GM12891 (cell line): Measurements from ENCODE around the gene UTP15.

Source experiments
- POLR2A ChIP-seq: IDR thresholded peaks from 2 replicates; pipeline ENCODE4 v1.6.1; 2011; ENCODE audit warnings: low read depth, low read length, control low read depth
- POLR2AphosphoS5 ChIP-seq: IDR thresholded peaks from 2 replicates; pipeline ENCODE4 v1.6.1; 2011; ENCODE audit warnings: low read depth, low read length, control low read depth
- TAF1 ChIP-seq: IDR thresholded peaks from 2 replicates; pipeline ENCODE4 v1.6.1; 2011; ENCODE audit warnings: low read depth, low read length, control low read depth

DNA sequence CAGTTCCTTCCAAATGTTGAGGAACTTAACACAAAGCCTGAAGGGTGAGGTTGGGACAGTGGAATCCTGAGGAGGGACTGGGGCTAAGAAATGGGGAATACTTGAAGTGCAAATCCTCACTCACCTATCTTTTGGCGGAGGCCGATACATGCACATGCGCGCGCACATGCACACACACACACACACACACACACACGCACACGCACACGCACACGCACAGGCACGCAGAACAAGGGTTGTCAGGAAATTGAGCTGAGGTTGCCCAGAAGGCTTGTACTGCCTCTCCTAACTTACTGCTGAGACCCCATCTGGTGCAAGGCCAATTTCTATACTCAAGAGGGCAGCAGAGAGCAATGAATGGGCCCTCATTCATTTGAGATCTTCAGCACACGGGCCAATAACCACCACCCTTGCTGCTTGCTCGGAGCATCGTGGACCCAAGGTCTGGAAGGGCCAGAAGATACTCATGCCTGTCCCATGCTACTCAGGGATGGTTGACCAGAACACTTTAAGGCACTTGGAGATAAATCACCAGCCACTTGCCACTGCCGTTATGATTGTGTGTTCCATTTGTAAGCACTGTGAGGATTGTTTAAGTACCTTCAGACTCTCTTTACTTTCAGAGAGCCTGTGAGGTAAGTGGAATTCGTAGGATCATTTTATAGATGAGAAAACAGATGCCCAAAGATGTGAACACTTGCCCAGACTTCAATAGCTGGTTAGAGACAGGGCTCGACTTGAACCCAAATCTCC lies 45.8 kb upstream of the UTP15 start:
- TF ChIP-seq POLR2AphosphoS5 = no peak
- no peak for TF ChIP-seq POLR2A
- TF ChIP-seq TAF1 = no peak
